ENCODE data around the gene SSRP1.

Gene SSRP1

GRCh38 chr11:57276971-57277675, 58.6 kb downstream of the SSRP1 start:
- DNase-seq (ENCODE audit: extremely low read depth, insufficient read length): no peak
- no peak overlapping the region for H3K4me3 ChIP-seq (replicated peaks; ENCODE audit: low read depth, low read length)
- TF ChIP-seq CTCF (IDR thresholded peaks at IDR 0.05; ENCODE audit: insufficient read depth, low read length, poor library complexity, severe bottlenecking): no peak

GRCh38 chr11:57276169-57276970, 59.3 kb downstream of the SSRP1 start:
- DNase-seq (ENCODE audit: extremely low read depth, insufficient read length): no peak
- no peak for TF ChIP-seq CTCF (IDR thresholded peaks at IDR 0.05; ENCODE audit: insufficient read depth, low read length, poor library complexity, severe bottlenecking)
- H3K27me3 ChIP-seq (replicated peaks; ENCODE audit: control insufficient read depth, insufficient read depth, low read length): no peaks in the 10 kb centered on the region; the same call in 1 of the 2 replicates

More at GRCh38 chr11:57276971-57277675, 58.6 kb downstream of the SSRP1 start:
- Histone ChIP-seq H3K36me3 (ENCODE audit: control insufficient read depth, insufficient read depth, low read length) (no peaks in the 10 kb centered on the region), H3K27me3 (replicated peaks; ENCODE audit: control insufficient read depth, insufficient read depth, low read length) (no peaks in the 10 kb centered on the region; the same call in 1 of the 2 replicates)

More at GRCh38 chr11:57276169-57276970, 59.3 kb downstream of the SSRP1 start:
- H3K4me3 ChIP-seq (replicated peaks; ENCODE audit: low read depth, low read length): no peak overlapping the region
- H3K36me3 ChIP-seq (ENCODE audit: control insufficient read depth, insufficient read depth, low read length): no peaks in the 10 kb centered on the region
